HCT116 (cell line): Measurements from ENCODE around the gene ADARB2.

Experiments
- CTCF ChIP-seq, 3 experiments: fragments of 200-600 bp in 1 of 3; sonication (generic) in 1 of 3; IDR thresholded peaks in 2 of 3; conservative IDR thresholded peaks in 1 of 3; 2 replicates each; pipeline ENCODE4 v1.5.1; 2012 to 2017; ENCODE audit warnings: low read depth in 2 of 3, low read length in 2 of 3, antibody characterized with exemption in 1 of 3, borderline replicate concordance in 1 of 3, control low read depth in 1 of 3, mild to moderate bottlenecking in 1 of 3, mixed read lengths in 1 of 3, mixed run types in 1 of 3, moderate library complexity in 1 of 3; ENCODE audit not compliant: insufficient read depth in 1 of 3
- EZH2 ChIP-seq: fragments of 200-600 bp; sonication (generic); IDR thresholded peaks from 2 replicates; pipeline ENCODE4 v1.6.1; 2017; ENCODE audit warnings: antibody characterized with exemption, mixed run types
- EZH2phosphoT487 ChIP-seq: fragments of 200-600 bp; IDR thresholded peaks from 2 replicates; pipeline ENCODE4 v1.6.1; 2018; ENCODE audit warnings: antibody characterized with exemption, borderline replicate concordance
- POLR2AphosphoS5 ChIP-seq: IDR thresholded peaks from 2 replicates; pipeline ENCODE4 v1.6.1; 2011; ENCODE audit warnings: mild to moderate bottlenecking, low read depth, low read length, moderate library complexity
- RAD21 ChIP-seq: IDR thresholded peaks from 2 replicates; pipeline ENCODE4 v1.6.1; 2012; ENCODE audit warnings: low read depth, mild to moderate bottlenecking
- REST ChIP-seq: IDR thresholded peaks from 2 replicates; pipeline ENCODE4 v1.6.1; 2012; ENCODE audit warnings: low read depth
- TCF7L2 ChIP-seq: IDR thresholded peaks from 2 replicates; pipeline ENCODE4 v1.7.0; 2011; ENCODE audit warnings: borderline replicate concordance, inconsistent platforms; ENCODE audit not compliant: insufficient read depth, insufficient read length; ENCODE audit errors: extremely low read depth
- YY1 ChIP-seq: IDR thresholded peaks from 2 replicates; pipeline ENCODE4 v1.6.1; 2011; ENCODE audit warnings: low read length, low read depth, moderate library complexity, mild to moderate bottlenecking; ENCODE audit not compliant: insufficient replicate concordance; ENCODE audit errors: extremely low read depth

- TF ChIP-seq CTCF (IDR thresholded peaks at IDR 0.05 in 2 of 3, conservative IDR thresholded peaks at IDR 0.05 in 1 of 3; ENCODE audit: borderline replicate concordance in 1 of 3, insufficient read depth in 1 of 3, low read depth in 2 of 3, low read length in 2 of 3) (no peak), REST (no peak), TCF7L2 (no peak), POLR2AphosphoS5 (no peak), YY1 (no peak), EZH2phosphoT487 (no peak), EZH2 (no peak), RAD21 (no peak)
Measured at GRCh38 chr10:1347525-1347924, 389.8 kb downstream of the ADARB2 start.
